Loucy (cell line): ENCODE data around the gene CST9.

Source experiments
- EZH2phosphoT487 ChIP-seq: fragments of 200-600 bp; IDR thresholded peaks from 2 replicates; pipeline ENCODE4 v1.6.1; 2018; ENCODE audit warnings: antibody characterized with exemption, mild to moderate bottlenecking, moderate library complexity, borderline replicate concordance
- TF ChIP-seq, protein P1 (sequence below): fragments of 200-600 bp; sonication (generic); conservative IDR thresholded peaks from 2 replicates; pipeline ENCODE4 v1.5.1; 2014; ENCODE audit warnings: mild to moderate bottlenecking, antibody characterized with exemption, low read length

GRCh38 chr20:23583526-23583925 is 22.2 kb downstream of the CST9 start:
- TF ChIP-seq, protein P1, sequence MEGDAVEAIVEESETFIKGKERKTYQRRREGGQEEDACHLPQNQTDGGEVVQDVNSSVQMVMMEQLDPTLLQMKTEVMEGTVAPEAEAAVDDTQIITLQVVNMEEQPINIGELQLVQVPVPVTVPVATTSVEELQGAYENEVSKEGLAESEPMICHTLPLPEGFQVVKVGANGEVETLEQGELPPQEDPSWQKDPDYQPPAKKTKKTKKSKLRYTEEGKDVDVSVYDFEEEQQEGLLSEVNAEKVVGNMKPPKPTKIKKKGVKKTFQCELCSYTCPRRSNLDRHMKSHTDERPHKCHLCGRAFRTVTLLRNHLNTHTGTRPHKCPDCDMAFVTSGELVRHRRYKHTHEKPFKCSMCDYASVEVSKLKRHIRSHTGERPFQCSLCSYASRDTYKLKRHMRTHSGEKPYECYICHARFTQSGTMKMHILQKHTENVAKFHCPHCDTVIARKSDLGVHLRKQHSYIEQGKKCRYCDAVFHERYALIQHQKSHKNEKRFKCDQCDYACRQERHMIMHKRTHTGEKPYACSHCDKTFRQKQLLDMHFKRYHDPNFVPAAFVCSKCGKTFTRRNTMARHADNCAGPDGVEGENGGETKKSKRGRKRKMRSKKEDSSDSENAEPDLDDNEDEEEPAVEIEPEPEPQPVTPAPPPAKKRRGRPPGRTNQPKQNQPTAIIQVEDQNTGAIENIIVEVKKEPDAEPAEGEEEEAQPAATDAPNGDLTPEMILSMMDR: no peak
- no peak for TF ChIP-seq EZH2phosphoT487
